GM12878 (cell line): ENCODE data around the gene CTNNA3. TPM values are rescaled to one million over a fixed set of nuclear protein-coding genes. Genes with fewer than 3 reads are reported as not detected.

ENCODE experiments used
- ATAC-seq: fragments of 200-7000 bp; cut with Tn5 transposase; 3 replicates; pipeline ENCODE4 v1.9.1; 2020; ENCODE audit warnings: mild to moderate bottlenecking, moderate library complexity
- BruUV-seq: library from RNA; stranded (reverse); fragments of 400-500 nt; replicated peaks from 2 replicates; lab custom pipeline; 2021; lab: Mats Ljungman, UMichigan
- CTCF ChIA-PET: fragments of 300-600 bp; sonication (Branson Sonifier 250); formaldehyde crosslinking; extraction: SDS; loops from one replicate; lab custom pipeline; 2021; ENCODE audit warnings: inconsistent platforms; lab: Yijun Ruan, JAX
- POLR2A ChIA-PET: fragments of 350-600 bp; formaldehyde crosslinking; extraction: SDS; loops from one replicate; lab custom pipeline; 2021; ENCODE audit warnings: inconsistent platforms; lab: Charles Lee
- RAD21 ChIA-PET: fragments of 300-600 bp; sonication (Branson Sonifier 250); formaldehyde crosslinking; loops from one replicate; lab custom pipeline; 2023; ENCODE audit warnings: antibody characterized with exemption; ENCODE audit not compliant: unreplicated experiment; lab: Charles Lee
- SMC1A ChIA-PET: fragments of 300-600 bp; sonication (Branson Sonifier 250); formaldehyde crosslinking; loops from one replicate; lab custom pipeline; 2023; ENCODE audit not compliant: unreplicated experiment, uncharacterized antibody; lab: Charles Lee
- DNase-seq: peaks from one replicate; pipeline ENCODE4 v3.0.0-alpha.2; 2011; ENCODE audit warnings: low read depth, low spot score
- FAIRE-seq: peaks from 3 replicates; lab custom pipeline; 2011; peaks lifted over from hg19 to GRCh38; lab: Jason Lieb, UNC
- H2AFZ ChIP-seq: 2 replicates; pipeline ENCODE4 v1.6.0; 2011; ENCODE audit warnings: low read depth, low read length, control low read depth; ENCODE audit not compliant: control insufficient read depth
- H3K27ac ChIP-seq: 2 replicates; pipeline ENCODE4 v1.5.1; 2011; ENCODE audit warnings: control low read depth; ENCODE audit not compliant: control insufficient read depth, insufficient read depth
- H3K27me3 ChIP-seq, 2 experiments: replicated peaks in 1 of 2; 2 replicates each; pipeline versions ENCODE4 v1.6.0 to v1.6.1; 2011; ENCODE audit warnings: low read length in 1 of 2; ENCODE audit not compliant: control insufficient read depth in 2 of 2, insufficient read depth in 2 of 2
- H3K36me3 ChIP-seq, 2 experiments: 2 replicates each; pipeline ENCODE4 v1.5.1; 2011; ENCODE audit warnings: low read length in 1 of 2; ENCODE audit not compliant: control insufficient read depth in 2 of 2, insufficient read depth in 2 of 2
- H3K4me1 ChIP-seq: 2 replicates; pipeline ENCODE4 v1.6.1; 2011; ENCODE audit warnings: mild to moderate bottlenecking, low read length, moderate library complexity, mixed read lengths; ENCODE audit not compliant: control insufficient read depth, insufficient read depth
- H3K4me2 ChIP-seq: 2 replicates; pipeline ENCODE4 v1.6.0; 2011; ENCODE audit warnings: control low read depth; ENCODE audit not compliant: control insufficient read depth, insufficient read depth
- H3K4me3 ChIP-seq: fragments of 200-600 bp; sonication (generic); 2 replicates; pipeline ENCODE4 v1.5.1; 2016
- H3K79me2 ChIP-seq: 2 replicates; pipeline ENCODE4 v1.6.0; 2011; ENCODE audit warnings: low read length; ENCODE audit not compliant: control insufficient read depth, insufficient read depth
- H3K9ac ChIP-seq: 2 replicates; pipeline ENCODE4 v1.8.0; 2011; ENCODE audit warnings: low read length, control low read depth, mixed read lengths; ENCODE audit not compliant: control insufficient read depth, insufficient read depth
- H3K9me3 ChIP-seq: replicated peaks from 3 replicates; pipeline ENCODE4 v1.5.1; 2011; ENCODE audit warnings: mild to moderate bottlenecking, low read length; ENCODE audit not compliant: control insufficient read depth, insufficient read depth
- H4K20me1 ChIP-seq: 2 replicates; pipeline ENCODE4 v1.6.0; 2011; ENCODE audit not compliant: control insufficient read depth, insufficient read depth
- CBX5 ChIP-seq: sonication (generic); IDR thresholded peaks from 2 replicates; pipeline ENCODE4 v1.6.1; 2016; ENCODE audit warnings: low read depth, moderate library complexity, mild to moderate bottlenecking, inconsistent platforms
- E4F1 ChIP-seq: fragments of 450-650 bp; IDR thresholded peaks from 2 replicates; pipeline ENCODE4 v1.6.1; 2018; ENCODE audit warnings: borderline replicate concordance, mild to moderate bottlenecking; ENCODE audit not compliant: partially characterized antibody
- HCFC1 ChIP-seq: fragments of 150-350 bp; IDR thresholded peaks from 2 replicates; pipeline ENCODE4 v1.6.1; 2014; ENCODE audit warnings: low read length
- JUND ChIP-seq: IDR thresholded peaks from 2 replicates; pipeline ENCODE4 v1.6.1; 2012; ENCODE audit warnings: low read depth, mild to moderate bottlenecking, low read length, improper control_type of control experiment, moderate library complexity
- NFIC ChIP-seq: IDR thresholded peaks from 2 replicates; pipeline ENCODE4 v1.6.1; 2012; ENCODE audit warnings: low read depth, mild to moderate bottlenecking, inconsistent platforms, low read length, moderate library complexity
- NR2C1 ChIP-seq: fragments of 450-650 bp; IDR thresholded peaks from 2 replicates; pipeline ENCODE4 v1.6.1; 2017; ENCODE audit warnings: antibody characterized with exemption, mild to moderate bottlenecking, moderate library complexity
- RB1 ChIP-seq: fragments of 450-650 bp; formaldehyde crosslinking; IDR thresholded peaks from 2 replicates; pipeline ENCODE4 v1.6.1; 2017; ENCODE audit warnings: mild to moderate bottlenecking, borderline replicate concordance
- RBBP5 ChIP-seq: fragments of 200-600 bp; sonication (generic); conservative IDR thresholded peaks from 2 replicates; pipeline ENCODE4 v1.6.1; 2016
- SREBF2 ChIP-seq: IDR thresholded peaks from 2 replicates; pipeline ENCODE4 v1.6.1; 2012; ENCODE audit warnings: mild to moderate bottlenecking, low read length
- TCF3 ChIP-seq: IDR thresholded peaks from 2 replicates; pipeline ENCODE4 v1.6.1; 2012; ENCODE audit warnings: low read depth, mild to moderate bottlenecking, low read length, borderline replicate concordance; ENCODE audit not compliant: insufficient read depth
- WRNIP1 ChIP-seq: IDR thresholded peaks from 2 replicates; pipeline ENCODE4 v1.6.1; 2011; ENCODE audit warnings: low read depth, low read length, improper control_type of control experiment, borderline replicate concordance
- ZNF217 ChIP-seq: fragments of 450-650 bp; IDR thresholded peaks from 2 replicates; pipeline ENCODE4 v1.6.1; 2017; ENCODE audit warnings: antibody characterized with exemption, mild to moderate bottlenecking
- WGBS: methylation state at CpG from one replicate; pipeline ENCODE4 v1.1.6; 2016; ENCODE audit warnings: low lambda C conversion rate; ENCODE audit not compliant: insufficient replicate concordance, insufficient coverage; ENCODE audit errors: missing lambda C conversion rate; 5-methylcytosine and 5-hydroxymethylcytosine counted together
- in situ Hi-C: fragments of 300-500 bp; cut with MboI; formaldehyde crosslinking; loops from 9 replicates; pipeline ENCODE4 v1.14.3; 2018; ENCODE audit warnings: mixed read lengths
- intact Hi-C: fragments of 100-400 bp; cut with micrococcal nuclease; formaldehyde crosslinking; loops from one replicate; pipeline ENCODE4 v1.14.2; 2022; ENCODE audit not compliant: unreplicated experiment
- polyA plus RNA-seq, 11 experiments: library from polyadenylated mRNA; depleted of rRNA in 4 of 11; unstranded in 6 of 11; stranded (reverse) in 5 of 11; fragments of >200 nt; fragmentation: Nextera tagmentation in 4 of 11; fragmentation: Illumina TruSeq in 1 of 11; extraction: Ambion mirVana in 4 of 11; extraction: Trizol in 1 of 11; gene quantifications; 1 replicate in 1 of 11; 2 replicates in 10 of 11; pipeline versions ENCODE4 v1.2.1 to v1.2.3, GENCODE V29; 2011 to 2016; ENCODE audit warnings: inconsistent platforms in 2 of 11, missing spikeins in 2 of 11, low read depth in 1 of 11
- total RNA-seq, 4 experiments: library from RNA; depleted of rRNA in 3 of 4; stranded (reverse); fragments of >200 nt in 3 of 4; fragmentation: Illumina TruSeq in 1 of 4; extraction: Trizol in 1 of 4; gene quantifications; 2 replicates each; pipeline versions ENCODE4 v1.2.1 to v1.2.3, GENCODE V29; 2013 to 2021

CTNNA3 gene
- total and polyA plus RNA-seq, 10 of the 15 experiments (the other 5 are each of a cell fraction or from before 2014, with no cell fraction given), result under 0.01 to 4.5 (median 0.22) TPM; not detected in 2

- Histone ChIP-seq H3K9ac (no peak overlapping the region), H3K79me2 (no peaks in the 10 kb centered on the region), H3K27ac (no peak overlapping the region), H3K4me3 (no peak overlapping the region), H2AFZ (no peak overlapping the region), H3K4me2 (no peak overlapping the region), H3K27me3 (no peaks in the 10 kb centered on the region), H3K4me1 (no peaks in the 10 kb centered on the region), H3K9me3 (no peaks in the 10 kb centered on the region), H3K36me3 (no peaks in the 10 kb centered on the region), H4K20me1 (no peaks in the 10 kb centered on the region)
- intact Hi-C loops, result no loop called here
- ChIA-PET SMC1A (no interaction called here), CTCF (interaction anchor here (0.9 kb wide), 1 partner anchor 10 kb away, joined by 3 read pairs; no protein-coding TSS in a partner anchor), RAD21 (no interaction called here), POLR2A (no interaction called here)
- FAIRE-seq (no peak), DNase-seq (no peak), ATAC-seq (no peak)
- in situ Hi-C loops, result no loop called here
- 0% methylated on average over 3 of the region's 3 CpGs for WGBS
- BruUV-seq, result no TSS peak
- TF ChIP-seq CBX5 (no peak), WRNIP1 (no peak), TCF3 (no peak), JUND (no peak), RBBP5 (no peak), NR2C1 (no peak), ZNF217 (no peak), NFIC (no peak), SREBF2 (no peak), HCFC1 (no peak), RB1 (no peak), E4F1 (no peak)
Observed at GRCh38 chr10:66550351-66550750, 1145.6 kb downstream of the CTNNA3 start.
